ENCODE results near the gene PDCD1. TPM values are rescaled to one million over a fixed set of nuclear protein-coding genes. Genes with fewer than 3 reads are reported as not detected.
"Not testable (repeated sequence)": the region's sequence is repeated elsewhere in the genome, so short reads cannot be mapped to it uniquely, and the experiment has no call there.

PDCD1 gene
- total and polyA plus RNA-seq, 7 donors, result 0.14 to 3.2 (median 0.67) TPM; not detected in 3

DNA sequence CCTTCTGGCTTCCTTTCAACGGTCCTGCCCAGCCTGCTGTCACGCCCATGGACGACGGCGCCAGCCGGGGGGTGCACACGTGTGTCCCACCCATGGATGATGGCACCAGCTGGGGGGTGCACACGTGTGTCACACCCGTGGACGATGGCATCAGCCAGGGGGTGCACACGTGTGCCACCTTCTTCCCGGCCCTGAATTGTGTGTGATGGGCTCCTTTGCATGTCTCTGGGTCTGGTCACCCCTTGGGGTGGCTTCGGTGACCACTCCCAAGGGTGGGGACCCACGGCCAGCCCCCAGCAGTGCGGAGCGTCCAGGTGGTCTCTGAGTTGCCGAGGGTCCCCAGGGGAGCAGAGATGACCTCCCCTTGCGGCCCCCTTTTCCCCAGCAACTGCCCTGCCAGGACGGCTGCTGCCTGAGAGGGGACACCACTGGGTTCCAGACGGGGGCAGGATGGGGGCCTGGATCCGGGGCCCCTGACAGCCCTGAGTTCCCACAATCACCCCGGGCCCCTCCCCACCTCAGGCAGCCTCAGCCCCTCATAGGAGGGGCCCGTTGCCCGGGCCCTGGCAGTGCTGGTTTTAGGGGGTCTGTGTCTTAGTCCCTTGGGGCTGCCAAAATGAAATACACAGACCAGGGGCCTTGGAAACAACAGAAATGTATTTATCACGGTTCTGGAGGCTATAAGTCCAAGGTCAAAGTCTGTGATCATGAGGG, 40.3 kb downstream of the PDCD1 start:
- no peaks in the 10 kb centered on the region for H3K36me3 ChIP-seq
- 25 to 65% methylated on average over 25 of the region's 25 CpGs for WGBS, 2 donors
- H3K4me3 ChIP-seq, result no peak overlapping the region
- DNase-seq, result peak; percentile 48
- H3K27ac ChIP-seq, result no peak overlapping the region
- intact Hi-C loops (cut with DNase I), result no loop called here
- H3K27me3 ChIP-seq, result peaks cover 0 to 51% (median 10%) of the 10 kb centered on the region in 3 donors
- no peaks in the 10 kb centered on the region for H3K4me1 ChIP-seq
- no peaks in the 10 kb centered on the region for H3K9me3 ChIP-seq
- TF ChIP-seq POLR2A (IDR thresholded peaks at IDR 0.05), result no peak
- TF ChIP-seq POLR2AphosphoS5 (IDR thresholded peaks at IDR 0.05), result no peak
- TF ChIP-seq, protein P1, sequence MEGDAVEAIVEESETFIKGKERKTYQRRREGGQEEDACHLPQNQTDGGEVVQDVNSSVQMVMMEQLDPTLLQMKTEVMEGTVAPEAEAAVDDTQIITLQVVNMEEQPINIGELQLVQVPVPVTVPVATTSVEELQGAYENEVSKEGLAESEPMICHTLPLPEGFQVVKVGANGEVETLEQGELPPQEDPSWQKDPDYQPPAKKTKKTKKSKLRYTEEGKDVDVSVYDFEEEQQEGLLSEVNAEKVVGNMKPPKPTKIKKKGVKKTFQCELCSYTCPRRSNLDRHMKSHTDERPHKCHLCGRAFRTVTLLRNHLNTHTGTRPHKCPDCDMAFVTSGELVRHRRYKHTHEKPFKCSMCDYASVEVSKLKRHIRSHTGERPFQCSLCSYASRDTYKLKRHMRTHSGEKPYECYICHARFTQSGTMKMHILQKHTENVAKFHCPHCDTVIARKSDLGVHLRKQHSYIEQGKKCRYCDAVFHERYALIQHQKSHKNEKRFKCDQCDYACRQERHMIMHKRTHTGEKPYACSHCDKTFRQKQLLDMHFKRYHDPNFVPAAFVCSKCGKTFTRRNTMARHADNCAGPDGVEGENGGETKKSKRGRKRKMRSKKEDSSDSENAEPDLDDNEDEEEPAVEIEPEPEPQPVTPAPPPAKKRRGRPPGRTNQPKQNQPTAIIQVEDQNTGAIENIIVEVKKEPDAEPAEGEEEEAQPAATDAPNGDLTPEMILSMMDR (IDR thresholded peaks at IDR 0.05), result no peak
- no peak for TF ChIP-seq EP300 (IDR thresholded peaks at IDR 0.05)

DNA sequence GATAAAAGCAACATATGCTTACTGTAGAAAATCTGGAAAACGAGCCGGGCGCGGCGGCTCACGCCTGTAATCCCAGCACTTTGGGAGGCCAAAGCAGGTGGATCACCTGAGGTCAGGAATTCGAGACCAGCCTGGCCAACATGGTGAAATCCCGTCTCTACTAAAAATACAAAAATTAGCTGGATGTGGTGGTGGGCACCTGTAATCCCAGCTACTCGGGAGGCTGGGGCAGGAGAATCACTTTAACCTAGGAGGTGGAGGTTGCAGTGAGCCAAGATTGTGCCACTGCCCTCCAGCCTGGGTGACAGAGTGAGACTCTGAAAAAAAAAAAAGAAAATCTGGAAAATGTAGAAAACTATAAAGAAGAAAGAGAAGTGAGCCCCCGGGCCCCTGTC, 40.9 kb downstream of the PDCD1 start:
- H3K27me3 ChIP-seq, result peaks cover 0 to 53% (median 10%) of the 10 kb centered on the region in 3 donors
- H3K27ac ChIP-seq; intact Hi-C loops (cut with DNase I); DNase-seq; H3K4me3 ChIP-seq; H3K36me3 ChIP-seq; H3K4me1 ChIP-seq; H3K9me3 ChIP-seq: not testable (repeated sequence)
- 34 to 70% methylated on average over 10 of the region's 10 CpGs for WGBS, 2 donors

DNA sequence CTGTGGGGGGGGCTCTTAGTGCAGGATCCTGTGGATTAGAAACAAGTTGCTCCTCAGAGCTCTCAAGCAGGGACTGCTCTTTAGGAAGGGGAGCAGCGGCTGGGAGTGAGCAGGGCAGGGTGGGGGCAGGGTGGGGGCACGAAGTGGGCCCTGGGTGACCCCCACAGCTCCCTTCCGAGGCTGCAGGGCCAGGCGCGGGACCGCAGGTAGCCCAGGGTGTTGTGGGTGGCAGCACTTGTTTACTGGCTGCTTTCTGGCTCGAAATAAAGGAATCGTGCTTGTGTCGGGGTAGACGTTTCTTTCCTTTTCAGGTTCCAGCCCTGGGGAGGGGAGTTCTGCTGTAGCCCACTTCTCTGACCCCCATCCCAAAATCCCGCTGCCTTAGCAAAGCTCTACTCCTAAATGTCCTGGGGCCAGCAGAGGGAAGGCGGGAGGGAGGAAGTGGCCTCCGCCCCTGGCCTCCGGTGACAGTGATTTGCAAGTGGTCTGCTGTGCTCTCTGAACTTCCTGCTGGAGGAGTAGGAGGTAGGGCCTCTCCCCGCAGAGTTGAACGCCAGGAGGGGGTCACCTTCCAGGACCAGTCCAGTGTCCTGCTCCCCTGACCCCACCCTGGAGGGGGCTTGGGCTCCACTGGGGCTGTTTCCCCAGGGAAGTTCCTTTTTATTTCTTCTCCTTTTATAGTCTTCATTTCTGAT, 41.4 kb downstream of the PDCD1 start:
- H3K36me3 ChIP-seq, result no peaks in the 10 kb centered on the region
- intact Hi-C loops (cut with DNase I), result no loop called here
- peak; percentile 59 for DNase-seq

DNA sequence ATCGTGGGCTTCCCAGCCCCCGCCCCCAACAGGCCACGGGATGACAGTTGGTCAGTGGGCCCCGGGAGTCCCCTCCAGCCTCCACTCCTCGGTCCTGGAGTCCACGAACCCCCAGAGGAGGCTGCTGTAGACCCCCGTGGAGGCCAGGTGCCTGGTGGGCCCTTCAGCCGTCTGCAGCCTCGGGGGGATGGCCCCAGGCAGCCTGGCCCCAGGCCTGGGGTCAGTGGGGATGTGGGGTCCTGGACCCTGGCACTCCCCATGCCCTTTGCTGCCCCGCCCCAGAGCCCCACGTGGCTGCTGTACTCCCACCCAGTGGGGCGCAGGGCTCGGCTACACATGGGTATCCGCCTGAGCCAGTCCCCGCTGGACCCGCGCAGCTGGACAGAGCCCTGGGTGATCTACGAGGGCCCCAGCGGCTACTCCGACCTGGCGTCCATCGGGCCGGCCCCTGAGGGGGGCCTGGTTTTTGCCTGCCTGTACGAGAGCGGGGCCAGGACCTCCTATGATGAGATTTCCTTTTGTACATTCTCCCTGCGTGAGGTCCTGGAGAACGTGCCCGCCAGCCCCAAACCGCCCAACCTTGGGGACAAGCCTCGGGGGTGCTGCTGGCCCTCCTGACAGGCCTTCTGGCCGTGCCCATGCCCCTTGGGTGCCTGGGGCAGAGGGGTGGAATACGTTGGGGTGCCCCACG, 42.1 kb downstream of the PDCD1 start:
- Histone ChIP-seq H3K4me1 (no peaks in the 10 kb centered on the region), H3K27me3 (peaks cover 0 to 43% (median 10%) of the 10 kb centered on the region in 3 donors), H3K9me3 (no peaks in the 10 kb centered on the region), H3K36me3 (no peaks in the 10 kb centered on the region), H3K27ac (no peak overlapping the region), H3K4me3 (no peak overlapping the region)
- WGBS, 2 donors, result 71 to 83% methylated on average over 33 of the region's 33 CpGs
- no peak for TF ChIP-seq EP300 (IDR thresholded peaks at IDR 0.05)
- TF ChIP-seq, protein P1 (IDR thresholded peaks at IDR 0.05), result no peak
- TF ChIP-seq POLR2A (IDR thresholded peaks at IDR 0.05), result no peak
- no peak for TF ChIP-seq POLR2AphosphoS5 (IDR thresholded peaks at IDR 0.05)
- intact Hi-C loops (cut with DNase I), result no loop called here
- peak; percentile 57 for DNase-seq

More for the DNA sequence above, 41.4 kb downstream of the PDCD1 start:
- no peaks in the 10 kb centered on the region for H3K9me3 ChIP-seq
- TF ChIP-seq, protein P1 (IDR thresholded peaks at IDR 0.05), result no peak
- TF ChIP-seq POLR2AphosphoS5 (IDR thresholded peaks at IDR 0.05) (no peak), POLR2A (IDR thresholded peaks at IDR 0.05) (no peak), EP300 (IDR thresholded peaks at IDR 0.05) (no peak)
- no peaks in the 10 kb centered on the region for H3K4me1 ChIP-seq
- 16 to 36% methylated on average over 16 of the region's 16 CpGs for WGBS, 2 donors
- H3K27me3 ChIP-seq, result peaks cover 0 to 50% (median 10%) of the 10 kb centered on the region in 3 donors
- H3K4me3 ChIP-seq, result no peak overlapping the region
- H3K27ac ChIP-seq, result no peak overlapping the region

Measured in sigmoid colon (tissue), 7 donors.